ENCODE measurements around the gene GLP1R.

- TF ChIP-seq ZBTB33 (IDR thresholded peaks at IDR 0.05; ENCODE audit: borderline replicate concordance, low read depth) (no peak), EZH2phosphoT487 (IDR thresholded peaks at IDR 0.05; ENCODE audit: borderline replicate concordance, low read depth) (no peak), FOXM1 (IDR thresholded peaks at IDR 0.05; ENCODE audit: low read depth) (no peak), REST (IDR thresholded peaks at IDR 0.05; ENCODE audit: low read depth, low read length) (no peak), CTCF (IDR thresholded peaks at IDR 0.05) (no peak), JUND (IDR thresholded peaks at IDR 0.05) (no peak), SMC3 (IDR thresholded peaks at IDR 0.05; ENCODE audit: low read depth, low read length) (no peak), POLR2AphosphoS5 (IDR thresholded peaks at IDR 0.05; ENCODE audit: low read depth, low read length) (no peak), NFIC (IDR thresholded peaks at IDR 0.05; ENCODE audit: borderline replicate concordance) (no peak), USF2 (IDR thresholded peaks at IDR 0.05; ENCODE audit: borderline replicate concordance, low read depth, low read length) (no peak)
Measured at GRCh38 chr6:39009476-39009875, 39.1 kb upstream of the GLP1R start.

Data from SK-N-SH (cell line).